Trophoblast cell (in vitro differentiated cells and primary cell): ENCODE results near the gene PALS2.
A peak's percentile ranks its signal among the peaks of the same experiment; 100 is the strongest.

Experiments used
- DNase-seq, 2 donors: peaks; one replicate each; pipeline ENCODE4 v3.0.0-alpha.2; 2016
- H2AFZ ChIP-seq: 2 replicates; pipeline ENCODE4 v1.6.1; 2013; ENCODE audit warnings: low read length, moderate library complexity, mild to moderate bottlenecking; ENCODE audit not compliant: insufficient read depth, poor library complexity
- H2AK5ac ChIP-seq: 2 replicates; pipeline ENCODE4 v1.6.1; 2013; ENCODE audit warnings: mild to moderate bottlenecking, low read length
- H2BK120ac ChIP-seq: 2 replicates; pipeline ENCODE4 v1.6.1; 2013; ENCODE audit warnings: low read length, mild to moderate bottlenecking, moderate library complexity; ENCODE audit not compliant: insufficient read depth, poor library complexity
- H2BK12ac ChIP-seq: 2 replicates; pipeline ENCODE4 v1.6.1; 2013; ENCODE audit warnings: mild to moderate bottlenecking, low read length, moderate library complexity
- H2BK5ac ChIP-seq: 2 replicates; pipeline ENCODE4 v1.6.1; 2013; ENCODE audit warnings: low read length, low read depth, moderate library complexity, mild to moderate bottlenecking; ENCODE audit not compliant: poor library complexity
- H3K14ac ChIP-seq: 2 replicates; pipeline ENCODE4 v1.6.1; 2013; ENCODE audit warnings: mild to moderate bottlenecking, low read length
- H3K18ac ChIP-seq: 2 replicates; pipeline ENCODE4 v1.6.1; 2013; ENCODE audit warnings: mild to moderate bottlenecking, low read length
- H3K23ac ChIP-seq: 2 replicates; pipeline ENCODE4 v1.6.1; 2013; ENCODE audit warnings: low read length
- H3K27ac ChIP-seq: 2 replicates; pipeline ENCODE4 v1.5.1; 2013; ENCODE audit warnings: low read depth, mild to moderate bottlenecking, inconsistent platforms, low read length, moderate library complexity
- H3K27me3 ChIP-seq: 2 replicates; pipeline ENCODE4 v1.6.1; 2013; ENCODE audit warnings: inconsistent platforms, mild to moderate bottlenecking, low read length, moderate library complexity; ENCODE audit not compliant: insufficient read depth
- H3K36me3 ChIP-seq, 2 experiments: 1 replicate in 1 of 2; 2 replicates in 1 of 2; pipeline ENCODE4 v1.6.1; 2013; ENCODE audit warnings: low read length in 2 of 2, mild to moderate bottlenecking in 2 of 2, moderate library complexity in 1 of 2; ENCODE audit not compliant: insufficient read depth in 2 of 2, control insufficient read depth in 1 of 2
- H3K4ac ChIP-seq: 2 replicates; pipeline ENCODE4 v1.6.1; 2013; ENCODE audit warnings: low read depth, mild to moderate bottlenecking, low read length, moderate library complexity
- H3K4me1 ChIP-seq, 2 experiments: 1 replicate in 1 of 2; 2 replicates in 1 of 2; pipeline ENCODE4 v1.6.1; 2013; ENCODE audit warnings: low read length in 2 of 2, mild to moderate bottlenecking in 2 of 2, moderate library complexity in 1 of 2; ENCODE audit not compliant: insufficient read depth in 2 of 2, control insufficient read depth in 1 of 2
- H3K4me2 ChIP-seq: 2 replicates; pipeline ENCODE4 v1.6.1; 2013; ENCODE audit warnings: inconsistent platforms, mild to moderate bottlenecking, low read length, moderate library complexity
- H3K4me3 ChIP-seq: 2 replicates; pipeline ENCODE4 v1.5.1; 2013; ENCODE audit warnings: mild to moderate bottlenecking, low read depth, low read length, inconsistent platforms
- H3K79me1 ChIP-seq: one replicate; pipeline ENCODE4 v1.6.1; 2013; ENCODE audit warnings: low read length
- H3K79me2 ChIP-seq: 2 replicates; pipeline ENCODE4 v1.6.1; 2013; ENCODE audit warnings: low read length, mild to moderate bottlenecking; ENCODE audit not compliant: control insufficient read depth, insufficient read depth, poor library complexity
- H3K9ac ChIP-seq: 2 replicates; pipeline ENCODE4 v1.6.1; 2013; ENCODE audit warnings: mild to moderate bottlenecking, low read length
- H3K9me3 ChIP-seq: 2 replicates; pipeline ENCODE4 v1.6.1; 2013; ENCODE audit warnings: low read depth, mild to moderate bottlenecking, control low read depth, inconsistent platforms, low read length; ENCODE audit not compliant: insufficient read depth
- H4K12ac ChIP-seq: 2 replicates; pipeline ENCODE4 v1.6.1; 2013; ENCODE audit warnings: low read depth, mild to moderate bottlenecking, low read length, moderate library complexity
- H4K8ac ChIP-seq: 2 replicates; pipeline ENCODE4 v1.6.1; 2013; ENCODE audit warnings: low read depth, mild to moderate bottlenecking, low read length, moderate library complexity
- H4K91ac ChIP-seq: one replicate; pipeline ENCODE4 v1.6.1; 2013; ENCODE audit warnings: low read depth, mild to moderate bottlenecking, low read length, moderate library complexity
- WGBS: extraction: QIAGEN DNeasy Blood & Tissue Kit; methylation state at CpG from one replicate; pipeline ENCODE4 v1.1.7; 2013; ENCODE audit warnings: missing lambda C conversion rate; ENCODE audit not compliant: insufficient read length, insufficient coverage; ENCODE audit errors: extremely low coverage; 5-methylcytosine and 5-hydroxymethylcytosine counted together

PALS2 gene

DNA sequence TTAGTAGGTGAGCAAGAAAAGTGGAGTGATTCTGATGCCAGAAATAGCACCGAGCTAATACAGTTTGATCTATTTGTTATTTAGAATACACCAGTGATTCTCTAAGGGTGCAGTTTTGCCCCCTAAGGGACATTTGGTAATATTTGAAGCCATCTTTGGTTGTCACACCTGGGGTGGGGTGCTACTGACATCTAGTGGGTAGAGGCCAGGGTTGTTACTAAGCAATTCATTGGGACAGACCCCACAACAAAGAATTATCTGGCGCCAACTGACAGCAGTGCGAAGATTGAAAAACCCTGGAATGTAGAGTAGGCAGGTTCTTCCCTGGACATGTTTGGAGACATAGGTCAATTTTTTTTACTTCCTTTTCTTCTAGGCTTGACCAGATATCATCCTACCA lies 14.6 kb downstream of the PALS2 start:
- Histone ChIP-seq H3K36me3 (no peaks in the 10 kb centered on the region), H2AK5ac (no peak overlapping the region), H3K23ac (no peak overlapping the region), H3K9me3 (no peaks in the 10 kb centered on the region), H3K27ac (no peak overlapping the region), H3K27me3 (no peaks in the 10 kb centered on the region), H3K4me2 (no peak overlapping the region), H2BK120ac (no peak overlapping the region), H4K8ac (no peak overlapping the region), H3K79me2 (no peaks in the 10 kb centered on the region), H2AFZ (no peak overlapping the region), H4K91ac (no peak overlapping the region), H3K79me1 (no peaks in the 10 kb centered on the region), H3K4me3 (no peak overlapping the region), H4K12ac (no peak overlapping the region), H3K9ac (no peak overlapping the region), H2BK5ac (no peak overlapping the region), H3K18ac (no peak overlapping the region), H3K4me1 (no peaks in the 10 kb centered on the region), H3K4ac (no peak overlapping the region), H2BK12ac (no peak overlapping the region), H3K14ac (no peak overlapping the region)
- peak in 1 of 2 donors; percentile 50 for DNase-seq
- no CpG with 5 or more reads among the region's 3 CpGs for WGBS

GRCh38 chr7:24591152-24591551 lies 17.9 kb downstream of the PALS2 start:
- H3K14ac ChIP-seq: no peak overlapping the region
- H3K9ac ChIP-seq: no peak overlapping the region
- no peak overlapping the region for H2BK120ac ChIP-seq
- no peak overlapping the region for H3K18ac ChIP-seq
- H3K4me3 ChIP-seq: no peak overlapping the region
- no peak overlapping the region for H4K91ac ChIP-seq
- H3K4me2 ChIP-seq: no peak overlapping the region
- no peak overlapping the region for H4K8ac ChIP-seq
- no peak overlapping the region for H3K27ac ChIP-seq
- H2BK12ac ChIP-seq: no peak overlapping the region
- DNase-seq: no peak
- no peak overlapping the region for H2AK5ac ChIP-seq
- H3K36me3 ChIP-seq: no peaks in the 10 kb centered on the region
- no peak overlapping the region for H3K4ac ChIP-seq
- no peak overlapping the region for H4K12ac ChIP-seq
- no peaks in the 10 kb centered on the region for H3K79me2 ChIP-seq
- no peaks in the 10 kb centered on the region for H3K27me3 ChIP-seq
- H3K23ac ChIP-seq: no peak overlapping the region
- H3K9me3 ChIP-seq: no peaks in the 10 kb centered on the region
- no peak overlapping the region for H2BK5ac ChIP-seq
- H3K79me1 ChIP-seq: no peaks in the 10 kb centered on the region
- WGBS: no CpG with 5 or more reads among the region's 1 CpG
- no peak overlapping the region for H2AFZ ChIP-seq
- no peaks in the 10 kb centered on the region for H3K4me1 ChIP-seq

- no peak overlapping the region for H4K91ac ChIP-seq
- no peaks in the 10 kb centered on the region for H3K36me3 ChIP-seq
- H3K4me1 ChIP-seq: no peaks in the 10 kb centered on the region
- no peak overlapping the region for H3K4ac ChIP-seq
- H3K9ac ChIP-seq: no peak overlapping the region
- no peaks in the 10 kb centered on the region for H3K79me2 ChIP-seq
- H3K9me3 ChIP-seq: no peaks in the 10 kb centered on the region
- H4K8ac ChIP-seq: no peak overlapping the region
- H4K12ac ChIP-seq: no peak overlapping the region
- H3K27ac ChIP-seq: no peak overlapping the region
- no peak overlapping the region for H2AK5ac ChIP-seq
- H3K4me3 ChIP-seq: no peak overlapping the region
- no peak overlapping the region for H3K14ac ChIP-seq
- no peak overlapping the region for H2BK12ac ChIP-seq
- H3K23ac ChIP-seq: no peak overlapping the region
- H3K79me1 ChIP-seq: no peaks in the 10 kb centered on the region
- no peak overlapping the region for H3K18ac ChIP-seq
- no peak overlapping the region for H2AFZ ChIP-seq
- DNase-seq: no peak
- no peak overlapping the region for H2BK120ac ChIP-seq
- H3K4me2 ChIP-seq: no peak overlapping the region
- WGBS: 83% methylated on average over 1 of the region's 7 CpGs
- H2BK5ac ChIP-seq: no peak overlapping the region
- H3K27me3 ChIP-seq: no peaks in the 10 kb centered on the region
Measured at GRCh38 chr7:24595671-24596418, 22.6 kb downstream of the PALS2 start.

GRCh38 chr7:24597014-24597413 lies 23.8 kb downstream of the PALS2 start:
- Histone ChIP-seq H3K27ac (no peak overlapping the region), H2AK5ac (no peak overlapping the region), H3K4ac (no peak overlapping the region), H3K4me2 (no peak overlapping the region), H3K18ac (no peak overlapping the region), H2BK120ac (no peak overlapping the region), H2AFZ (no peak overlapping the region), H3K4me3 (no peak overlapping the region), H3K4me1 (no peaks in the 10 kb centered on the region), H4K91ac (no peak overlapping the region), H4K8ac (no peak overlapping the region), H3K79me1 (no peaks in the 10 kb centered on the region), H2BK12ac (no peak overlapping the region), H4K12ac (no peak overlapping the region), H3K79me2 (no peaks in the 10 kb centered on the region), H3K14ac (no peak overlapping the region), H3K36me3 (no peaks in the 10 kb centered on the region), H3K27me3 (no peaks in the 10 kb centered on the region), H2BK5ac (no peak overlapping the region), H3K23ac (no peak overlapping the region), H3K9me3 (no peaks in the 10 kb centered on the region), H3K9ac (no peak overlapping the region)
- no peak for DNase-seq
- 100% methylated on average over 2 of the region's 3 CpGs for WGBS
